HCT116 (cell line): ENCODE data around the gene PDE4D. TPM values are rescaled to one million over a fixed set of nuclear protein-coding genes. Genes with fewer than 3 reads are reported as not detected.

Experiments used
- ATAC-seq: fragments of 200-7000 bp; cut with Tn5 transposase; 2 replicates; pipeline ENCODE4 v1.9.1; 2020; ENCODE audit warnings: mild to moderate bottlenecking, moderate library complexity
- BruUV-seq: library from RNA; stranded (reverse); fragments of 400-500 nt; replicated peaks from 2 replicates; lab custom pipeline; 2021; lab: Mats Ljungman, UMichigan
- CTCF ChIA-PET: fragments of 300-600 bp; sonication (Branson Sonifier 250); formaldehyde crosslinking; loops from one replicate; lab custom pipeline; 2021; ENCODE audit warnings: antibody characterized with exemption; lab: Charles Lee
- POLR2A ChIA-PET: fragments of 300-600, 350-600 bp; sonication (Branson Sonifier 250); formaldehyde crosslinking; loops from one replicate; lab custom pipeline; 2021; ENCODE audit warnings: antibody characterized with exemption; lab: Charles Lee
- RAD21 ChIA-PET, 2 experiments: fragments of 300-600 bp; sonication (Branson Sonifier 250); formaldehyde crosslinking; loops; one replicate each; lab custom pipeline; 2023; ENCODE audit warnings: low total read pairs in 2 of 2; ENCODE audit not compliant: uncharacterized antibody in 2 of 2, unreplicated experiment in 2 of 2, low non-redundant PET in 1 of 2; lab: Charles Lee
- DNase-seq: peaks from one replicate; pipeline ENCODE4 v3.0.0-alpha.2; 2010; ENCODE audit warnings: low read depth, low spot score
- H2AFZ ChIP-seq: fragments of 200-600 bp; shearing (Covaris generic), sonication (generic); 2 replicates; pipeline ENCODE4 v1.6.1; 2017; ENCODE audit warnings: low read depth, mixed run types, mixed read lengths, antibody characterized with exemption, low read length; ENCODE audit not compliant: poor library complexity, severe bottlenecking
- H3K27ac ChIP-seq: 2 replicates; pipeline ENCODE4 v1.5.1; 2012; ENCODE audit warnings: low read depth, low read length
- H3K27me3 ChIP-seq: fragments of 200-600 bp; sonication (generic); 2 replicates; pipeline ENCODE4 v1.6.1; 2016; ENCODE audit warnings: mixed run types, low read length, mixed read lengths; ENCODE audit not compliant: insufficient read depth
- H3K36me3 ChIP-seq, 2 experiments: fragments of 200-500 bp in 1 of 2; fragments of 200-600 bp in 1 of 2; sonication (Bioruptor generic) in 1 of 2; sonication (generic) in 1 of 2; 2 replicates each; pipeline versions ENCODE4 v1.5.1 to v1.6.1; 2014 to 2016; ENCODE audit warnings: low read length in 2 of 2, inconsistent platforms in 1 of 2, mixed read lengths in 1 of 2, mixed run types in 1 of 2; ENCODE audit not compliant: insufficient read depth in 2 of 2, control insufficient read depth in 1 of 2
- H3K4me1 ChIP-seq, 2 experiments: fragments of 200-600 bp in 1 of 2; sonication (generic) in 1 of 2; 2 replicates each; pipeline versions ENCODE4 v1.5.1 to v1.6.1; 2012 to 2017; ENCODE audit warnings: low read length in 2 of 2, inconsistent platforms in 1 of 2, mild to moderate bottlenecking in 1 of 2, mixed read lengths in 1 of 2, mixed run types in 1 of 2, moderate library complexity in 1 of 2; ENCODE audit not compliant: insufficient read depth in 2 of 2, control insufficient read depth in 1 of 2
- H3K4me2 ChIP-seq: fragments of 200-600 bp; sonication (generic); 2 replicates; pipeline ENCODE4 v1.6.1; 2017; ENCODE audit warnings: mixed run types, low read length, mixed read lengths
- H3K4me3 ChIP-seq, 2 experiments: fragments of 200-600 bp in 1 of 2; sonication (generic) in 1 of 2; replicated peaks in 1 of 2; 2 replicates each; pipeline ENCODE4 v1.5.1; 2011 to 2016; ENCODE audit warnings: low read length in 2 of 2, control low read depth in 1 of 2, low read depth in 1 of 2, mild to moderate bottlenecking in 1 of 2, mixed read lengths in 1 of 2, mixed run types in 1 of 2
- H3K79me2 ChIP-seq: fragments of 200-600 bp; sonication (generic); 2 replicates; pipeline ENCODE4 v1.6.1; 2017; ENCODE audit warnings: mild to moderate bottlenecking, mixed run types, low read length, moderate library complexity, mixed read lengths; ENCODE audit not compliant: insufficient read depth
- H3K9ac ChIP-seq: fragments of 200-600 bp; sonication (generic); 2 replicates; pipeline ENCODE4 v1.6.1; 2016; ENCODE audit warnings: low read length, mixed read lengths
- H3K9me2 ChIP-seq: fragments of 200-600 bp; sonication (generic), shearing (Covaris generic); 2 replicates; pipeline ENCODE4 v1.6.1; 2017; ENCODE audit warnings: mixed run types, mild to moderate bottlenecking, moderate library complexity; ENCODE audit not compliant: insufficient read depth
- H3K9me3 ChIP-seq, 2 experiments: fragments of 200-500 bp in 1 of 2; fragments of 200-600 bp in 1 of 2; sonication (Bioruptor generic) in 1 of 2; sonication (generic) in 1 of 2; 2 replicates each; pipeline ENCODE4 v1.6.1; 2014 to 2017; ENCODE audit warnings: low read length in 2 of 2, mixed read lengths in 2 of 2, inconsistent platforms in 1 of 2, low read depth in 1 of 2, mild to moderate bottlenecking in 1 of 2, mixed run types in 1 of 2, moderate library complexity in 1 of 2; ENCODE audit not compliant: control insufficient read depth in 1 of 2, insufficient read depth in 1 of 2
- H4K20me1 ChIP-seq: fragments of 200-600 bp; sonication (generic), shearing (Covaris generic); 2 replicates; pipeline ENCODE4 v1.6.1; 2017; ENCODE audit warnings: mixed run types, mild to moderate bottlenecking, moderate library complexity; ENCODE audit not compliant: insufficient read depth
- ELF1 ChIP-seq: IDR thresholded peaks from 2 replicates; pipeline ENCODE4 v1.6.1; 2012; ENCODE audit warnings: low read depth, borderline replicate concordance
- FOSL1 ChIP-seq: IDR thresholded peaks from 2 replicates; pipeline ENCODE4 v1.6.1; 2012; ENCODE audit warnings: low read depth
- JUND ChIP-seq: IDR thresholded peaks from 2 replicates; pipeline ENCODE4 v1.6.1; 2012
- MAX ChIP-seq: IDR thresholded peaks from 2 replicates; pipeline ENCODE4 v1.6.1; 2012
- POLR2A ChIP-seq: IDR thresholded peaks from 2 replicates; pipeline ENCODE4 v1.7.0; 2011; ENCODE audit warnings: borderline replicate concordance; ENCODE audit not compliant: insufficient read depth, insufficient read length; ENCODE audit errors: extremely low read depth
- POLR2AphosphoS5 ChIP-seq: IDR thresholded peaks from 2 replicates; pipeline ENCODE4 v1.6.1; 2011; ENCODE audit warnings: mild to moderate bottlenecking, low read depth, low read length, moderate library complexity
- intact Hi-C: fragments of 100-400 bp; cut with micrococcal nuclease; formaldehyde crosslinking; loops from 2 replicates; pipeline ENCODE4 v1.10.0; 2022
- total RNA-seq: library from RNA; stranded (reverse); gene quantifications from one replicate; pipeline ENCODE4 v1.2.1, GENCODE V29; 2021; ENCODE audit not compliant: unreplicated experiment

The PDE4D gene
- total RNA-seq, 1 experiment from 2014 or later: 1.1 TPM

GRCh38 chr5:59180515-59180914, 713.0 kb downstream of the PDE4D start:
- H2AFZ ChIP-seq: no peak overlapping the region
- ChIA-PET RAD21 (no interaction called here), POLR2A (no interaction called here), CTCF (interaction anchor here (0.8 kb wide), 1 partner anchor 8 kb away, joined by 3 read pairs; no protein-coding TSS in a partner anchor)
- no peak overlapping the region for H3K4me2 ChIP-seq
- no peaks in the 10 kb centered on the region for H3K36me3 ChIP-seq
- ATAC-seq: no peak
- H3K4me1 ChIP-seq: no peaks in the 10 kb centered on the region
- no peak for DNase-seq
- no peaks in the 10 kb centered on the region for H3K9me2 ChIP-seq
- H3K27ac ChIP-seq: no peak overlapping the region
- no peak overlapping the region for H3K4me3 ChIP-seq
- TF ChIP-seq JUND: no peak
- TF ChIP-seq POLR2AphosphoS5: no peak
- TF ChIP-seq FOSL1: no peak
- TF ChIP-seq POLR2A: no peak
- no peak for TF ChIP-seq ELF1
- TF ChIP-seq MAX: no peak
- H3K9ac ChIP-seq: no peak overlapping the region
- H3K27me3 ChIP-seq: peaks cover 25% of the 10 kb centered on the region
- no peaks in the 10 kb centered on the region for H3K9me3 ChIP-seq
- BruUV-seq: no TSS peak
- no peaks in the 10 kb centered on the region for H4K20me1 ChIP-seq
- intact Hi-C loops: no loop called here
- H3K79me2 ChIP-seq: no peaks in the 10 kb centered on the region

GRCh38 chr5:59179704-59180103, 713.8 kb downstream of the PDE4D start:
- POLR2A ChIA-PET: no interaction called here

More at GRCh38 chr5:59179704-59180103, 713.8 kb downstream of the PDE4D start:
- no peak overlapping the region for H3K4me3 ChIP-seq
- no peak for TF ChIP-seq JUND
- no peak for TF ChIP-seq POLR2A
- TF ChIP-seq ELF1: no peak
- no peaks in the 10 kb centered on the region for H3K9me2 ChIP-seq
- H3K36me3 ChIP-seq: no peaks in the 10 kb centered on the region
- H3K4me1 ChIP-seq: no peaks in the 10 kb centered on the region
- H3K9ac ChIP-seq: no peak overlapping the region
- ChIA-PET RAD21 (no interaction called here), CTCF (no interaction called here)
- H3K9me3 ChIP-seq: no peaks in the 10 kb centered on the region
- no peaks in the 10 kb centered on the region for H4K20me1 ChIP-seq
- no TSS peak for BruUV-seq
- H3K79me2 ChIP-seq: no peaks in the 10 kb centered on the region
- no peak overlapping the region for H3K4me2 ChIP-seq
- ATAC-seq: no peak
- DNase-seq: no peak
- H3K27me3 ChIP-seq: peaks cover 25% of the 10 kb centered on the region
- intact Hi-C loops: no loop called here
- H3K27ac ChIP-seq: no peak overlapping the region
- no peak overlapping the region for H2AFZ ChIP-seq
